HEK293T (cell line): ENCODE data around the gene AAK1.

ENCODE experiments used
- CTCF ChIA-PET: fragments of 350-600 bp; formaldehyde crosslinking; extraction: SDS; loops from one replicate; lab custom pipeline; 2021; ENCODE audit warnings: antibody characterized with exemption, inconsistent platforms; lab: Yijun Ruan, JAX
- POLR2A ChIA-PET: fragments of 350-600 bp; formaldehyde crosslinking; extraction: SDS; loops from one replicate; lab custom pipeline; 2020; ENCODE audit warnings: antibody characterized with exemption, inconsistent platforms; lab: Yijun Ruan, JAX
- DNase-seq: peaks from one replicate; pipeline ENCODE4 v3.0.0; 2012; ENCODE audit warnings: mixed read lengths; ENCODE audit errors: extremely low spot score
- ARNT ChIP-seq: fragments of 450-650 bp; IDR thresholded peaks from 2 replicates; pipeline ENCODE4 v1.6.1; 2017; ENCODE audit warnings: mild to moderate bottlenecking
- BHLHE40 ChIP-seq: fragments of 450-650 bp; IDR thresholded peaks from 2 replicates; pipeline ENCODE4 v1.6.1; 2016; ENCODE audit warnings: mild to moderate bottlenecking, moderate library complexity, borderline replicate concordance
- CTBP1 ChIP-seq: fragments of 450-650 bp; IDR thresholded peaks from 2 replicates; pipeline ENCODE4 v1.6.1; 2016; ENCODE audit warnings: borderline replicate concordance
- ELF4 ChIP-seq: fragments of 450-650 bp; IDR thresholded peaks from 2 replicates; pipeline ENCODE4 v1.6.1; 2017; ENCODE audit warnings: antibody characterized with exemption
- FOXA1 ChIP-seq: fragments of 450-650 bp; IDR thresholded peaks from 2 replicates; pipeline ENCODE4 v1.6.1; 2016; ENCODE audit warnings: mild to moderate bottlenecking
- FOXK2 ChIP-seq: fragments of 450-650 bp; IDR thresholded peaks from 2 replicates; pipeline ENCODE4 v1.6.1; 2016; ENCODE audit warnings: mild to moderate bottlenecking
- FOXM1 ChIP-seq: fragments of 450-650 bp; IDR thresholded peaks from 2 replicates; pipeline ENCODE4 v1.6.1; 2017; ENCODE audit warnings: mild to moderate bottlenecking, borderline replicate concordance
- HDGF ChIP-seq: fragments of 450-650 bp; IDR thresholded peaks from 2 replicates; pipeline ENCODE4 v1.6.1; 2017; ENCODE audit warnings: antibody characterized with exemption, borderline replicate concordance
- LEF1 ChIP-seq: fragments of 450-650 bp; IDR thresholded peaks from 2 replicates; pipeline ENCODE4 v1.6.1; 2017; ENCODE audit warnings: mild to moderate bottlenecking, borderline replicate concordance
- NFRKB ChIP-seq: fragments of 450-650 bp; IDR thresholded peaks from 2 replicates; pipeline ENCODE4 v1.6.1; 2016; ENCODE audit warnings: mild to moderate bottlenecking, moderate library complexity
- SP1 ChIP-seq: fragments of 450-650 bp; IDR thresholded peaks from 2 replicates; pipeline ENCODE4 v1.6.1; 2017
- SUZ12 ChIP-seq: fragments of 450-650 bp; IDR thresholded peaks from 2 replicates; pipeline ENCODE4 v1.6.1; 2016; ENCODE audit warnings: mild to moderate bottlenecking
- TARDBP ChIP-seq: fragments of 450-650 bp; IDR thresholded peaks from 2 replicates; pipeline ENCODE4 v1.6.1; 2016
- ZNF384 ChIP-seq: fragments of 450-650 bp; IDR thresholded peaks from 2 replicates; pipeline ENCODE4 v1.6.1; 2016
- TF ChIP-seq, protein P1 (sequence below): fragments of 450-650 bp; IDR thresholded peaks from 2 replicates; pipeline ENCODE4 v1.6.1; 2016

Gene AAK1

DNA sequence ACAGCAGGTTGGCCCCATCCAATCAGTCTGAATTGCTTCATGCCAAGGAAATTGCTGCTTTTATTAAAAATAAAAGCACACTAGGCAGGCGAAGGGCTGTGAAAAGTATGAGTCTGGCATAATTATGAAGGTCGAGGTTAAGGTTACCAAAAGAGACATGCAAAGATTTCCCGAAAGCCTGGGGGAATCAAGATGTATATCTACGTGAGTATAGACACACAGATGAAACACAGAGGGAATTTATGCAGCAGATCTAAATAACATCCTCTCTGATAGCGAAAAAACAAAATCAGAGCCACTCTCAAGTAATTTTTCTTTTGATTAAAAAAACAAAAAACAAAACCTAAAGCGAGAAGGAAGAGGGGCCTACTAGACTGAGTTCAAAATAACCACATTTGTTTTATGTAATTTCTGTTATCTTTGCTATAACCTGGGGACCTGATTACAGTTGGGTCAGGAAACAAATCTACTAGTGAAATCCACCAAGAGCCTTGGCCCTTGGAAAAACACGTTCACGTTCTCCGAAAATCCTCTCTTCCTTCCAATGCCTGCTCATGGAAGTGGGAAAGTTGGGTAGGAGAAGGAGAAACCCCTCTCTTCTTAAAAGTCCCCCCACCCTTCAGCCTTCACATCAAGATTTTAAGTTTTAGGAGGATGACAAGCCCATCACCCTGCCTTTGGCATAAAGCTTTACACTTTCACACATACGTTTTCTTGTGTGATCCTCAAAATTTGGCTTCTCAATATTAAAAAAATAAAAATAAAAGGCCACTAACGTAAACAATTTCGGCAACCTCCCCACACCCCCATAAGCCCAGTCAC is 1.4 kb downstream of the AAK1 start:
- ChIA-PET CTCF (no interaction called here), POLR2A (no interaction called here)

DNA sequence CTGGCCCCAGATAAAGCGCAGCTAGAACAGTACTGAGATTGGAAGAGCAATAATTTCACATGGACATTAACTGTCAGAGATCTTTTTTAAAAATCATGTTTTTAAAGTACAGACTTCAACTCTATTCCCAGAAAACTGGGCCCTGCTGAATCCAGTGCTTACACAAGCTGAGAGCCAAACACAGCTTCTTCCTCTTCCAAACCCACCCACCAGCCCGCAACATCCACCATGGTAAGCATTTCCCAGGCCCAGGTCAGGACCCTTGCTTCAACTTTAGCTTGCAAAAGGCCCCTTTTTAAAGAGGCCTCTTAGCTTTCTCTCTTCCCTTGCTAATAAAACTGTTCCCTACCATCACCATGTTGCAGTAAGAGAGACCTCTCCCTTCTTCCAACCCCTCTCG is 2.1 kb downstream of the AAK1 start:
- ChIA-PET POLR2A (no interaction called here), CTCF (no interaction called here)
- TF ChIP-seq ELF4, result no peak
- TF ChIP-seq, protein P1, sequence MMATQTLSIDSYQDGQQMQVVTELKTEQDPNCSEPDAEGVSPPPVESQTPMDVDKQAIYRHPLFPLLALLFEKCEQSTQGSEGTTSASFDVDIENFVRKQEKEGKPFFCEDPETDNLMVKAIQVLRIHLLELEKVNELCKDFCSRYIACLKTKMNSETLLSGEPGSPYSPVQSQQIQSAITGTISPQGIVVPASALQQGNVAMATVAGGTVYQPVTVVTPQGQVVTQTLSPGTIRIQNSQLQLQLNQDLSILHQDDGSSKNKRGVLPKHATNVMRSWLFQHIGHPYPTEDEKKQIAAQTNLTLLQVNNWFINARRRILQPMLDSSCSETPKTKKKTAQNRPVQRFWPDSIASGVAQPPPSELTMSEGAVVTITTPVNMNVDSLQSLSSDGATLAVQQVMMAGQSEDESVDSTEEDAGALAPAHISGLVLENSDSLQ, result no peak
- TF ChIP-seq SP1, result no peak
- DNase-seq, result no peak

More for the DNA sequence above, 1.4 kb downstream of the AAK1 start:
- no peak for DNase-seq
- TF ChIP-seq ZNF384 (no peak), ELF4 (no peak), ARNT (no peak), NFRKB (no peak), SUZ12 (no peak), FOXM1 (no peak), FOXK2 (no peak), SP1 (no peak)
- TF ChIP-seq, protein P1, result no peak

DNA sequence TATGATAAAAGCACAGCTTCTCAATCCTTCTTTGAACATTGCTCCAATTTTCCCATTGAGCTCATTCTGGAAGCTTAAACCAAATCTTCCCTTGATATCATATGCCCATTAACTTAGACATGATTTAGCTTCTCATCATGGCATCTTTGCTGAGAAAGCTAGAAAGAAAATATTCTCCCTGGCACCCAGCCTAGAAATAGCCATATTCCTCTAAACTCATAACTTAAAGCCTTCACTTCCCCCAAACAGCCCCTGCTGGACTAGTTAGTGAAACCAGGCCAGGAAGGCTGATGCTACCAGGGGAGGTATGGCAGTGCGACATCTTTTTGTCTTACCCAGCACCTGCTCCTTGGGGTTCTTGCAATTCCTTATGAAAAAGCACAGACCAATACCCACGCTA is 4.3 kb downstream of the AAK1 start:
- DNase-seq, result no peak
- CTCF ChIA-PET, result no interaction called here
- POLR2A ChIA-PET, result no interaction called here
- TF ChIP-seq CTBP1 (no peak), FOXK2 (no peak), ELF4 (no peak), ZNF384 (no peak), FOXM1 (no peak), BHLHE40 (no peak), NFRKB (no peak), SUZ12 (no peak), SP1 (no peak), ARNT (no peak)

DNA sequence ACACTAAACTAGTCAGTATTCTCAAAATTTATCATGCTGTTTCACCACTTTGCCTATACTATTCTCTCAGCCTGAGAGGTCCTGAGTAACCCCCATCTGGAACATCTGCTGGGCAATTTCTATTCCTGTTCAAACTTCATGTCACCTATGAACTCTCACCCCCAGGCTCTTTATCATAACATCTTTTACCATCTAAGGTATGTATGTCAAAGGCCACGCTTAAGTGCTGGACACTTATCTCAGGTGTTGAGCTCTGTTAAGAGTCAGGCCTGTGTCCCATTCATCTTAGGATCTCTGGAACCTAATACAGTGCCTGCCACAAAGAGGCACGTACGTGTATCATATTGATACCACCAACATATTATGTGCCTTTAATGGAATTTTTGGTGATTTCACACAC is 4.9 kb downstream of the AAK1 start:
- no peak for DNase-seq
- POLR2A ChIA-PET, result no interaction called here
- CTCF ChIA-PET, result no interaction called here
- no peak for TF ChIP-seq ELF4
- TF ChIP-seq FOXK2, result no peak
- TF ChIP-seq ARNT, result no peak
- TF ChIP-seq CTBP1, result no peak

DNA sequence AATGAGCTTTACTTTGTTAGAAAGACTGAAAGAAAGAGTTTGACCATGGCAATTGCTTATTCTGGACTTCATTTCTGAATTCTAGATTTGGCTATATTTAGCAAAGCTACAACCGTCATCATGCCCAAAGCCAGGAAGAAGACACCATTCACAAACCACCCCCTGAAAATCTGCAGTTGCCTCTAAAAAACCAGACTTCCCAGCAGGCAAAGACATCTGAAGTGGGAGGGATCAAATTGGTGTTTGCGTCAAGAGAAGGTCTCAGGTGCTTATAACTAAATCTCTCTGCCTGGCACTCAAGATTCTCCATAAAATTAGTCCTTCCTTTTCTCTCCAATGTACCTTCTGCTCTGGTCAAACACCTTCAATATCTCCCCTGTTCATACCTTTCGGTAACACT is 5.6 kb downstream of the AAK1 start:
- ChIA-PET POLR2A (no interaction called here), CTCF (no interaction called here)
- DNase-seq, result no peak
- TF ChIP-seq FOXA1 (no peak), TARDBP (no peak), SP1 (no peak), FOXM1 (no peak), SUZ12 (no peak), ARNT (no peak)

DNA sequence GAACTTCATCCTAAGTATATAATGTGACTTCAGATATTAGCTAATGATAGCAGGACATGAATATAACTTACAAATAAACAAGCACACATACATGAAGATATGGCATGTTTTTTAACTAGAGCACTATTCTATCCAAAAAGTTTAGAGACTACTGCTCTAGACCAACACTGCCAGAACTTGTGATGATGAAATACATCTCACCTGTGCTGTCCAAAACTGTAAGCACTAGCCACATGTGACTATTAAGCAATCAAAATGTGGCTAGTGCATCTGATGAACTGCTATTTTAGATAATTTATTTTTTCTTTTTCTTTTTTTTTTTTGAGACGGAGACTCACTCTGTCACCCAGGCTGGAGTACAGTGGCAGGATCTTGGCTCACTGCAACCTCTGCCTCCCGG is 7.1 kb downstream of the AAK1 start:
- CTCF ChIA-PET, result no interaction called here
- POLR2A ChIA-PET, result no interaction called here
- DNase-seq, result no peak
- TF ChIP-seq, protein P1, result no peak
- TF ChIP-seq SUZ12 (no peak), LEF1 (no peak), TARDBP (no peak), FOXM1 (no peak), ARNT (no peak), ELF4 (no peak)

DNA sequence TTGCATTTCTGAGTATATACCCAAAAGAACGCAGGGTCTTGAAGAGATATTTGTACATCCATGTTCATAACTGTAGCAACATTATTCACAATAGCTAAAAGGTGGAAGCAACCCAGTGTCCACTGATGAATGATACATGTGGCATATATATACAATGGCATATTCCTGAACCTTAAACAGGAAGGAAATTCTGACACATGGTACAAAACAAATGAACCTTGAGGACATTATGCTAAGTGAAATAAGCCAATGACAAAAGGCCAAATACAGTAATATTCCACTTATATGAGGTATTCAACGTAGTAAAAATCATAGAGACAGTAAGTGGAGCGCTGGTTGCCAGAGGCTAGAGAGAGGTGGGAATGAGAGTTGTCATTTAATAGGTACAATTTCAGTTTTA is 8.1 kb downstream of the AAK1 start:
- CTCF ChIA-PET, result no interaction called here
- POLR2A ChIA-PET, result no interaction called here
- DNase-seq, result no peak
- no peak for TF ChIP-seq FOXA1
- TF ChIP-seq HDGF, result no peak
- TF ChIP-seq SP1, result no peak
- TF ChIP-seq TARDBP, result no peak
- no peak for TF ChIP-seq FOXK2
- TF ChIP-seq ELF4, result no peak
- no peak for TF ChIP-seq FOXM1
- TF ChIP-seq ZNF384, result no peak
- TF ChIP-seq BHLHE40, result no peak
